ENCODE measurements around the gene MKI67.

DNA sequence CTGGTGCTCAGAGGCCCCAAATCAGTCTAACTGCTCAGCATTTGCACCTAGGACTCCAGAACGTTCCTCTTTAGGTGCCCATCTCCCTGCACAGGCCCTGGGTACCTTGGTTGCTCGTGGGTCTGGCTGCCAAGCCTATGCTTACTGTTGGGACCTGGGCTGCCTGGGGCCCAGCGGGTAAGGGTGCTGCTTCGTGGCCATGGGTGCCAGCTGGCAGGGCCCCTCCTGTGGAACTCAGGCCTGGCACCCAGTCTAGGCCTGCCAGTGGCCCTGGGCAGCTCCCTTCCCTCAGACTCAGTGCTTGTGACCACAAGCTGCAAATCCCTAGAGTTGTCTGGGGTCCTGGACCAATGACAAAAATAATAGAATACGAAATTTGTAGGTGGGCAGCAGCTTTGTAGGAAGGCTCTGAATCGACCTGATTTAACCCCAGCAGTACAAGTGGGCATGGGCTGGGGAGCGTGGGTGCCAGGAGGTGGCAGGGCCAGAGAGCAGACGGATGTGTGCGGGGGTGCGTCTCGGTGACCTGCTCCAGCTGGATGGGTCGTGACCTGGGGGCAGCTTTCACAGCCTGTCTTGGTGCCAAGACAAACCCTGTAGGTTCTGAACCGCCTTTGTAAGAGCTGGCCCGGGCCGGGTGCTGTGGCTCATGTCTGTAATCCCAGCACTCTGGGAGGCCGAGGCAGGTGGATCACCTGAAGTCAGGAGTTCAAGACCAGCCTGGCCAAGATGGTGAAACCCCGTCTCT is 69.7 kb downstream of the MKI67 start:
- TF ChIP-seq ZBTB7A (IDR thresholded peaks at IDR 0.05; ENCODE audit: low read depth) (no peak), EP300 (IDR thresholded peaks at IDR 0.05; ENCODE audit: borderline replicate concordance) (no peak), FOXM1 (IDR thresholded peaks at IDR 0.05; ENCODE audit: borderline replicate concordance, low read depth) (no peak), RAD21 (IDR thresholded peaks at IDR 0.05; ENCODE audit: low read depth) (no peak), MAX (IDR thresholded peaks at IDR 0.05) (no peak), TAF1 (IDR thresholded peaks at IDR 0.05; ENCODE audit: low read depth) (no peak), CREB1 (IDR thresholded peaks at IDR 0.05; ENCODE audit: low read depth) (no peak), TCF12 (IDR thresholded peaks at IDR 0.05; ENCODE audit: low read depth) (no peak), YY1 (IDR thresholded peaks at IDR 0.05; ENCODE audit: low read depth) (no peak), CEBPB (IDR thresholded peaks at IDR 0.05) (no peak), NFIC (IDR thresholded peaks at IDR 0.05) (no peak), EGR1 (IDR thresholded peaks at IDR 0.05) (no peak)
- TF ChIP-seq, protein P1, sequence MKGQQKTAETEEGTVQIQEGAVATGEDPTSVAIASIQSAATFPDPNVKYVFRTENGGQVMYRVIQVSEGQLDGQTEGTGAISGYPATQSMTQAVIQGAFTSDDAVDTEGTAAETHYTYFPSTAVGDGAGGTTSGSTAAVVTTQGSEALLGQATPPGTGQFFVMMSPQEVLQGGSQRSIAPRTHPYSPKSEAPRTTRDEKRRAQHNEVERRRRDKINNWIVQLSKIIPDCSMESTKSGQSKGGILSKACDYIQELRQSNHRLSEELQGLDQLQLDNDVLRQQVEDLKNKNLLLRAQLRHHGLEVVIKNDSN (IDR thresholded peaks at IDR 0.05): no peak
- TF ChIP-seq, protein P2, sequence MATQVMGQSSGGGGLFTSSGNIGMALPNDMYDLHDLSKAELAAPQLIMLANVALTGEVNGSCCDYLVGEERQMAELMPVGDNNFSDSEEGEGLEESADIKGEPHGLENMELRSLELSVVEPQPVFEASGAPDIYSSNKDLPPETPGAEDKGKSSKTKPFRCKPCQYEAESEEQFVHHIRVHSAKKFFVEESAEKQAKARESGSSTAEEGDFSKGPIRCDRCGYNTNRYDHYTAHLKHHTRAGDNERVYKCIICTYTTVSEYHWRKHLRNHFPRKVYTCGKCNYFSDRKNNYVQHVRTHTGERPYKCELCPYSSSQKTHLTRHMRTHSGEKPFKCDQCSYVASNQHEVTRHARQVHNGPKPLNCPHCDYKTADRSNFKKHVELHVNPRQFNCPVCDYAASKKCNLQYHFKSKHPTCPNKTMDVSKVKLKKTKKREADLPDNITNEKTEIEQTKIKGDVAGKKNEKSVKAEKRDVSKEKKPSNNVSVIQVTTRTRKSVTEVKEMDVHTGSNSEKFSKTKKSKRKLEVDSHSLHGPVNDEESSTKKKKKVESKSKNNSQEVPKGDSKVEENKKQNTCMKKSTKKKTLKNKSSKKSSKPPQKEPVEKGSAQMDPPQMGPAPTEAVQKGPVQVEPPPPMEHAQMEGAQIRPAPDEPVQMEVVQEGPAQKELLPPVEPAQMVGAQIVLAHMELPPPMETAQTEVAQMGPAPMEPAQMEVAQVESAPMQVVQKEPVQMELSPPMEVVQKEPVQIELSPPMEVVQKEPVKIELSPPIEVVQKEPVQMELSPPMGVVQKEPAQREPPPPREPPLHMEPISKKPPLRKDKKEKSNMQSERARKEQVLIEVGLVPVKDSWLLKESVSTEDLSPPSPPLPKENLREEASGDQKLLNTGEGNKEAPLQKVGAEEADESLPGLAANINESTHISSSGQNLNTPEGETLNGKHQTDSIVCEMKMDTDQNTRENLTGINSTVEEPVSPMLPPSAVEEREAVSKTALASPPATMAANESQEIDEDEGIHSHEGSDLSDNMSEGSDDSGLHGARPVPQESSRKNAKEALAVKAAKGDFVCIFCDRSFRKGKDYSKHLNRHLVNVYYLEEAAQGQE (IDR thresholded peaks at IDR 0.05; ENCODE audit: low read depth): no peak

Data from Ishikawa (cell line).